H1 (cell line): Measurements from ENCODE around the gene HDC. TPM values are rescaled to one million over a fixed set of nuclear protein-coding genes. Genes with fewer than 3 reads are reported as not detected.

Experiments
- CTCF ChIA-PET: fragments of 300-600 bp; sonication (Branson Sonifier 250); formaldehyde crosslinking; loops from one replicate; lab custom pipeline; 2021; ENCODE audit not compliant: partially characterized antibody; lab: Charles Lee
- POLR2A ChIA-PET: fragments of 300-600 bp; sonication (Branson Sonifier 250); formaldehyde crosslinking; loops from one replicate; lab custom pipeline; 2021; ENCODE audit warnings: inconsistent platforms; ENCODE audit not compliant: partially characterized antibody; lab: Charles Lee
- DNase-seq, 2 experiments: peaks; one replicate each; pipeline versions ENCODE4 v3.0.0 to v3.0.0-alpha.2; 2010 to 2022; ENCODE audit warnings: low spot score in 2 of 2, low read depth in 1 of 2, mixed read lengths in 1 of 2
- FAIRE-seq: peaks from 2 replicates; lab custom pipeline; 2011; peaks lifted over from hg19 to GRCh38; lab: Jason Lieb, UNC
- H2AFZ ChIP-seq: 2 replicates; pipeline ENCODE4 v1.8.1; 2012; ENCODE audit warnings: low read length, inconsistent platforms
- H2AK5ac ChIP-seq: 2 replicates; pipeline ENCODE4 v1.6.1; 2013; ENCODE audit warnings: low read depth, low read length
- H2BK120ac ChIP-seq: replicated peaks from 2 replicates; pipeline ENCODE3; 2013; ENCODE audit warnings: low read depth, low read length, inconsistent platforms
- H2BK12ac ChIP-seq: 2 replicates; pipeline ENCODE4 v1.6.1; 2013; ENCODE audit warnings: low read depth, low read length
- H2BK15ac ChIP-seq: 2 replicates; pipeline ENCODE4 v1.6.1; 2013; ENCODE audit warnings: low read length
- H2BK20ac ChIP-seq: 2 replicates; pipeline ENCODE4 v1.6.1; 2013; ENCODE audit warnings: low read length
- H2BK5ac ChIP-seq: 2 replicates; pipeline ENCODE4 v1.6.1; 2013; ENCODE audit warnings: low read depth, low read length
- H3K14ac ChIP-seq: 2 replicates; pipeline ENCODE4 v1.6.1; 2013; ENCODE audit warnings: inconsistent platforms; ENCODE audit not compliant: insufficient read length
- H3K18ac ChIP-seq: 2 replicates; pipeline ENCODE4 v1.6.1; 2013; ENCODE audit warnings: low read length; ENCODE audit errors: extremely low read depth
- H3K23ac ChIP-seq: 2 replicates; pipeline ENCODE4 v1.6.1; 2013; ENCODE audit warnings: inconsistent platforms; ENCODE audit not compliant: insufficient read length
- H3K23me2 ChIP-seq: 2 replicates; pipeline ENCODE4 v1.6.1; 2013; ENCODE audit warnings: low read depth, low read length
- H3K27ac ChIP-seq: 2 replicates; pipeline ENCODE4 v1.6.1; 2011; ENCODE audit warnings: low read depth, low read length, inconsistent platforms
- H3K27me3 ChIP-seq, 4 experiments: replicated peaks in 1 of 4; 1 replicate in 1 of 4; 2 replicates in 3 of 4; pipeline versions ENCODE4 v1.6.1 to v1.8.1; 2011 to 2013; ENCODE audit warnings: low read length in 3 of 4, mild to moderate bottlenecking in 3 of 4, inconsistent platforms in 2 of 4, mixed read lengths in 2 of 4, moderate library complexity in 1 of 4; ENCODE audit not compliant: control insufficient read depth in 3 of 4, insufficient read depth in 3 of 4; ENCODE audit errors: extremely low read depth in 1 of 4
- H3K36me3 ChIP-seq, 4 experiments: 2 replicates each; pipeline versions ENCODE4 v1.6.1 to v1.8.1; 2011 to 2013; ENCODE audit warnings: mild to moderate bottlenecking in 4 of 4, low read length in 3 of 4, moderate library complexity in 2 of 4, control low read depth in 1 of 4, inconsistent platforms in 1 of 4; ENCODE audit not compliant: insufficient read depth in 4 of 4, control insufficient read depth in 2 of 4
- H3K4ac ChIP-seq: replicated peaks from 2 replicates; pipeline ENCODE3; 2013; ENCODE audit warnings: low read length, low read depth, mixed read lengths, inconsistent platforms; ENCODE audit not compliant: insufficient read length
- H3K4me1 ChIP-seq, 4 experiments: replicated peaks in 1 of 4; 1 replicate in 1 of 4; 2 replicates in 3 of 4; pipeline versions ENCODE4 v1.6.1 to v1.8.1; 2011 to 2013; ENCODE audit warnings: low read length in 3 of 4, inconsistent platforms in 2 of 4, mixed read lengths in 1 of 4; ENCODE audit not compliant: insufficient read depth in 4 of 4, control insufficient read depth in 3 of 4
- H3K4me2 ChIP-seq, 2 experiments: 2 replicates each; pipeline versions ENCODE4 v1.6.1 to v1.8.1; 2011 to 2013; ENCODE audit warnings: low read depth in 2 of 2, low read length in 2 of 2, control low read depth in 1 of 2, inconsistent platforms in 1 of 2, mild to moderate bottlenecking in 1 of 2; ENCODE audit not compliant: insufficient read depth in 1 of 2
- H3K4me3 ChIP-seq, 4 experiments: fragments of 200-600, 300-600 bp in 1 of 4; sonication (generic), shearing (Covaris generic), sonication (Bioruptor Twin) in 1 of 4; 2 replicates each; pipeline versions ENCODE4 v1.5.1 to v1.8.1; 2011 to 2016; ENCODE audit warnings: low read length in 4 of 4, low read depth in 3 of 4, control low read depth in 2 of 4, inconsistent platforms in 2 of 4, mild to moderate bottlenecking in 2 of 4, mixed read lengths in 1 of 4, moderate library complexity in 1 of 4; ENCODE audit not compliant: insufficient read depth in 2 of 4; ENCODE audit errors: extremely low read depth in 1 of 4
- H3K56ac ChIP-seq: replicated peaks from 2 replicates; pipeline ENCODE3; 2013; ENCODE audit warnings: low read depth, mild to moderate bottlenecking, mixed read lengths, low read length, inconsistent platforms; ENCODE audit not compliant: insufficient read length
- H3K79me1 ChIP-seq: 2 replicates; pipeline ENCODE4 v1.6.1; 2013; ENCODE audit warnings: low read depth, low read length, control low read depth
- H3K79me2 ChIP-seq, 2 experiments: 2 replicates each; pipeline versions ENCODE4 v1.6.1 to v1.8.1; 2012 to 2013; ENCODE audit warnings: low read length in 2 of 2, mild to moderate bottlenecking in 2 of 2, inconsistent platforms in 1 of 2; ENCODE audit not compliant: insufficient read depth in 2 of 2, control insufficient read depth in 1 of 2
- H3K9ac ChIP-seq, 4 experiments: replicated peaks in 1 of 4; 1 replicate in 1 of 4; 2 replicates in 3 of 4; pipeline versions ENCODE4 v1.6.1 to v1.8.1; 2011 to 2013; ENCODE audit warnings: low read depth in 3 of 4, low read length in 3 of 4, control low read depth in 2 of 4, mild to moderate bottlenecking in 2 of 4, moderate library complexity in 2 of 4, inconsistent platforms in 1 of 4; ENCODE audit errors: extremely low read depth in 1 of 4
- H3K9me3 ChIP-seq, 2 experiments: 2 replicates each; pipeline versions ENCODE4 v1.6.1 to v1.8.1; 2012 to 2013; ENCODE audit warnings: mild to moderate bottlenecking in 2 of 2, moderate library complexity in 2 of 2, control low read depth in 1 of 2, inconsistent platforms in 1 of 2, low read depth in 1 of 2, low read length in 1 of 2, mixed read lengths in 1 of 2; ENCODE audit not compliant: insufficient read depth in 2 of 2
- H4K20me1 ChIP-seq, 2 experiments: replicated peaks in 1 of 2; 2 replicates each; pipeline versions ENCODE3 to v1.8.1; 2011 to 2013; ENCODE audit warnings: inconsistent platforms in 2 of 2, low read length in 2 of 2, mild to moderate bottlenecking in 1 of 2; ENCODE audit not compliant: insufficient read depth in 2 of 2, control insufficient read depth in 1 of 2
- H4K5ac ChIP-seq: 2 replicates; pipeline ENCODE4 v1.6.1; 2013; ENCODE audit warnings: low read length, low read depth, mixed read lengths, inconsistent platforms; ENCODE audit not compliant: insufficient read length
- H4K8ac ChIP-seq: 2 replicates; pipeline ENCODE4 v1.8.0; 2013; ENCODE audit warnings: mild to moderate bottlenecking, moderate library complexity, low read length, inconsistent platforms; ENCODE audit not compliant: insufficient read depth; ENCODE audit errors: extremely low read depth
- H4K91ac ChIP-seq: replicated peaks from 2 replicates; pipeline ENCODE3; 2013; ENCODE audit warnings: low read length, mixed read lengths, inconsistent platforms; ENCODE audit not compliant: insufficient read length
- ASH2L ChIP-seq: fragments of 200-600, 300-600 bp; sonication (generic); IDR thresholded peaks from one replicate; pipeline ENCODE4 v1.7.1; 2017; ENCODE audit warnings: low read length
- CBX5 ChIP-seq: fragments of 300-800, 300-1000 bp; sonication (generic); IDR thresholded peaks from 2 replicates; pipeline ENCODE4 v1.7.1; 2016; ENCODE audit warnings: antibody characterized with exemption, low read length, low read depth
- CEBPB ChIP-seq: IDR thresholded peaks from 2 replicates; pipeline ENCODE4 v1.6.1; 2012; ENCODE audit warnings: low read depth, low read length
- EGR1 ChIP-seq: IDR thresholded peaks from 2 replicates; pipeline ENCODE4 v1.6.1; 2011; ENCODE audit warnings: low read depth, low read length, borderline replicate concordance
- GTF2F1 ChIP-seq: IDR thresholded peaks from 2 replicates; pipeline ENCODE4 v1.6.1; 2012; ENCODE audit warnings: low read depth, low read length, improper control_type of control experiment, borderline replicate concordance
- JUN ChIP-seq: IDR thresholded peaks from 2 replicates; pipeline ENCODE4 v1.6.1; 2011; ENCODE audit warnings: low read depth, mild to moderate bottlenecking, improper control_type of control experiment, low read length
- MAFK ChIP-seq: IDR thresholded peaks from 2 replicates; pipeline ENCODE4 v1.6.1; 2012; ENCODE audit warnings: low read depth, mild to moderate bottlenecking, improper control_type of control experiment, low read length
- NRF1 ChIP-seq: IDR thresholded peaks from 2 replicates; pipeline ENCODE4 v1.6.1; 2011; ENCODE audit warnings: mild to moderate bottlenecking, low read depth, low read length, improper control_type of control experiment
- POU5F1 ChIP-seq: IDR thresholded peaks from 2 replicates; pipeline ENCODE4 v1.6.1; 2011; ENCODE audit warnings: low read depth, mild to moderate bottlenecking, low read length, moderate library complexity
- SIN3A ChIP-seq, 2 experiments: IDR thresholded peaks in 1 of 2; conservative IDR thresholded peaks in 1 of 2; 2 replicates each; pipeline ENCODE4 v1.6.1; 2011 to 2012; ENCODE audit warnings: low read length in 2 of 2, improper control_type of control experiment in 1 of 2, low read depth in 1 of 2, mild to moderate bottlenecking in 1 of 2
- TAF1 ChIP-seq: IDR thresholded peaks from 2 replicates; pipeline ENCODE4 v1.6.1; 2011; ENCODE audit warnings: mild to moderate bottlenecking, low read depth, low read length
- TAF7 ChIP-seq: optimal IDR thresholded peaks from 2 replicates; pipeline ENCODE3; 2011; ENCODE audit warnings: low read depth, mild to moderate bottlenecking, inconsistent platforms, low read length, moderate library complexity, borderline replicate concordance
- TBP ChIP-seq: IDR thresholded peaks from 2 replicates; pipeline ENCODE4 v1.6.1; 2011; ENCODE audit warnings: low read depth, low read length, improper control_type of control experiment
- ZNF274 ChIP-seq: IDR thresholded peaks from 2 replicates; pipeline ENCODE4 v1.7.0; 2012; ENCODE audit warnings: low read length, borderline replicate concordance; ENCODE audit errors: extremely low read depth
- WGBS, 2 experiments: shearing (Covaris generic) in 1 of 2; methylation state at CpG; one replicate each; pipeline versions ENCODE4 v1.1.6 to v1.1.7; 2013 to 2015; ENCODE audit warnings: low lambda C conversion rate in 2 of 2, mixed read lengths in 2 of 2, inconsistent platforms in 1 of 2, low coverage in 1 of 2, missing lambda C conversion rate in 1 of 2; ENCODE audit not compliant: insufficient replicate concordance in 2 of 2, insufficient coverage in 1 of 2, insufficient read length in 1 of 2; ENCODE audit errors: extremely low coverage in 1 of 2, missing lambda C conversion rate in 1 of 2; 5-methylcytosine and 5-hydroxymethylcytosine counted together
- polyA plus RNA-seq, 7 experiments: library from polyadenylated mRNA; depleted of rRNA in 3 of 7; stranded (reverse) in 5 of 7; unstranded in 2 of 7; fragments of >200 nt in 5 of 7; fragments of 200-250 nt in 2 of 7; gene quantifications; 1 replicate in 5 of 7; 2 replicates in 1 of 7; 4 replicates in 1 of 7; pipeline versions ENCODE4 v1.2.1 to v1.2.3, GENCODE V29; 2011 to 2013; ENCODE audit warnings: missing spikeins in 2 of 7, mixed read lengths in 2 of 7
- total RNA-seq: library from RNA; stranded (reverse); fragmentation: NEBNext Ultra II Directional; extraction: Animal tissue kit (Norgen Biotek cat#: 25700); gene quantifications from 2 replicates; pipeline ENCODE4 v1.2.1, GENCODE V29; 2021

The HDC gene
- total and polyA plus RNA-seq, 2 of the 8 experiments (the other 6 are each of a cell fraction or from before 2014, with no cell fraction given): 0.20 to 0.22 TPM

- WGBS, 2 experiments: 88% methylated on average over 2 of the region's 2 CpGs; no CpG with 5 or more reads in 1 of the 2 experiments
- Histone ChIP-seq H2AFZ (no peak overlapping the region), H2BK5ac (no peak overlapping the region), H3K27me3 (no peaks in the 10 kb centered on the region), H3K36me3 (no peaks in the 10 kb centered on the region; a peak in 1 of 8 replicates), H3K56ac (no peak overlapping the region), H4K5ac (no peak overlapping the region), H2BK20ac (no peak overlapping the region), H2BK15ac (no peak overlapping the region), H3K9ac (no peak overlapping the region), H3K79me1 (no peaks in the 10 kb centered on the region), H3K23ac (no peak overlapping the region), H3K9me3 (no peaks in the 10 kb centered on the region), H3K23me2 (no peaks in the 10 kb centered on the region), H4K20me1 (no peaks in the 10 kb centered on the region), H2BK12ac (no peak overlapping the region), H3K4me1 (no peaks in the 10 kb centered on the region), H4K91ac (no peak overlapping the region), H2BK120ac (no peak overlapping the region), H2AK5ac (no peak overlapping the region), H3K79me2 (no peaks in the 10 kb centered on the region), H3K4ac (no peak overlapping the region), H3K18ac (no peak overlapping the region), H4K8ac (no peak overlapping the region), H3K14ac (no peak overlapping the region), H3K27ac (no peak overlapping the region), H3K4me2 (no peak overlapping the region), H3K4me3 (no peak overlapping the region)
- DNase-seq: no peak
- FAIRE-seq: no peak
- POLR2A ChIA-PET: no interaction called here
- CTCF ChIA-PET: interaction anchor here (0.8 to 1.6 kb wide), 2 partner anchors 12 to 22 kb away, joined by 3 to 5 read pairs; no protein-coding TSS in a partner anchor
- TF ChIP-seq NRF1: no peak
- TF ChIP-seq GTF2F1: no peak
- no peak for TF ChIP-seq CBX5
- TF ChIP-seq ZNF274: no peak
- no peak for TF ChIP-seq SIN3A (conservative IDR thresholded peaks at IDR 0.05 in 1 of 2, IDR thresholded peaks at IDR 0.05 in 1 of 2; ENCODE audit: low read depth in 1 of 2, low read length in 2 of 2)
- TF ChIP-seq TBP: no peak
- no peak for TF ChIP-seq TAF7
- TF ChIP-seq TAF1: no peak
- TF ChIP-seq MAFK: no peak
- TF ChIP-seq JUN: no peak
- TF ChIP-seq CEBPB: no peak
- no peak for TF ChIP-seq EGR1
- no peak for TF ChIP-seq ASH2L
- no peak for TF ChIP-seq POU5F1
Observed at GRCh38 chr15:50219820-50220219, 45.7 kb downstream of the HDC start.
